NCI-H345 treated with DMSO at 0.1 percent for 48 hours (cell line): Measurements from ENCODE around the gene XRCC2.

ENCODE experiments used
- DNase-seq: peaks from one replicate; lab custom pipeline; 2025; ENCODE audit not compliant: unreplicated experiment; lab: John Stamatoyannopoulos, UW

XRCC2 gene

DNA sequence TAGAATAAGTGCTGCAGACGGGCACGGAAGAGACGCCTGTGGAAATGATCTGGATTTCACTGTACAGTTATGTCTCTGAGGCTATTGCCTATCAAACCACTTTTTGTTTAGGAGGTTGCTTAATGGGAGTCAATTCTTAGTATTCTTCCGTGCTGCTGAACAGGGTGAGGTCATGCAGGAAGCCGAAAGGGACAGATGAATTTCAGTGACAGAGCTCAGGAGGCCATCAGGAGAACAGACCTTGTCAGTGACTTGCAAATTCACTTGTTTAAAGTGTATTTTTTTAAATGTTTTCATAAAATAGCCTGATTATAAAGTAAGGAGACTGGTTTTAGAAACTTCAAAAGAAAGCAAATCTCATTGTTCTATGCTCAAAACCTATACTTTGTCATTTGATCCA is 58.9 kb downstream of the XRCC2 start:
- DNase-seq = no peak

DNA sequence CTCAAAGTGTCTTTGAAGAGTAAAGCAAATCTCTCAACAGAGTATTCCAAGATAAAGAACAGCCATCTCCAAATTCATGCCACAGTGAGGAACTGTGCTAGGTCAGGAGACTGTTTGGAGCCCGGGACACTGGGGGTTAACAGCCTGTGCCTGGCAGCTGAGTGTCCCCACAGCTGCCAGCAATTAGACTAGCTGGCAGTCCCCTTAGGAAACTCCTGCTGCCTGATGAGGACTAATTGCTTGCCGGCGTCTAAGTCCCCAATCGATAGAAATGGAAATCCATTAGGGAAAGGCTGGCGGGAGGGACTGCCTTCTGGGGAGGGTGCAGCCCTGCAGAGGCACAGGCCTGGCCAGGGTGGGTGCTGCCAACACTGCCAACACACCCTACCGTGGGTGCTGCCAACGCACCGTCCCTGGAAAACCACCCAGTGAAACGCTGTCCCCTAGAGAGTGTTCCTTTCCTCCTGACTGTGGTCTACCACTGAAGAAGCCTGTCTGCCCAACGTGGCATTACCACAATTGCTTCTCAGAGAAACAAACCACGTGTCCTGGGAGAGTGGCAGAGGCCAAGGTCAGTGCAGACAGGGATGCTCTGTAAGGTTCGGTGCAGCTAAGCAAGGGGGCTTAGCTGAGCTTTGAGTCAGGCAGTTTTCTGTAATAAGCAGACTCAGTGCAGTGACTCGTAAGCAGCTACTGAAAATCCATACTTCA is 60.8 kb downstream of the XRCC2 start:
- peak; percentile 51 for DNase-seq

DNA sequence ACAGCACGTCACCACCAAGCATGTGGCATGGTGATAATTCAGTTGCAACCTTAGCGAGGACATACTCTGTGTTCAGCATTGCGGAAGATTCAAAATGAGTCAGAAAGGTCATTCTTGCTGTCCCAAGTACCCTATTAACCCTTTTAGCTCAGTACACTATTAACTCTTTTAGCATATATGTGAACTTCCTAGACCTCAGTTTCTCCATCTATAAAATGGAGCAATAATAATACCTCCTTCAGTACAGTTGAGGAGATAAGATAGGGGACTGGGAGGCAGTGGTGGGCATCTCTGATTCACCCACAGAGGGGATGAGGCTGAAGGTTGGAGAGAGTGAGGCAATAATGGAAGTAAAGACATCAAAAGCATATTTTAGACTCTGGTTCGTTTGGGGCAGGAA is 67.3 kb downstream of the XRCC2 start:
- DNase-seq = no peak

DNA sequence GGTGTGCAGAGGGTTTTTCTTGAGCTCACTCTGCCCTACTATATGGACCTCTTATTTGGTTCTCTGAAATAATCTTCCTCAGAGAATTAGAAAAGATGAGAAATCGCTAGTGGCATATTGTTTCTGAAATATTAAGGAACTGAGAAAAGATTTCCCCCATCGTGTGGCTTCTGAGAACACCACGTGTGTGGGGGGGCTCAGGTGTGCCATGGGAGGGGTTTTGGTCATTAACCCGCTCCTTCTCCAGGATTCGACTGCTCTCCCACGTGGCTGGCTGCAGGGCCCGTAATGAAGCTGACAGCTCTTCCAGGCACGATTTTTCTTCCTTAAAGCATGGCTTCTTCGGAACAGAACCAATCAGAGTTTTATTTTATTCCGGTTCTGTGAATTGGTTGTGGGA is 67.7 kb downstream of the XRCC2 start:
- DNase-seq = no peak

DNA sequence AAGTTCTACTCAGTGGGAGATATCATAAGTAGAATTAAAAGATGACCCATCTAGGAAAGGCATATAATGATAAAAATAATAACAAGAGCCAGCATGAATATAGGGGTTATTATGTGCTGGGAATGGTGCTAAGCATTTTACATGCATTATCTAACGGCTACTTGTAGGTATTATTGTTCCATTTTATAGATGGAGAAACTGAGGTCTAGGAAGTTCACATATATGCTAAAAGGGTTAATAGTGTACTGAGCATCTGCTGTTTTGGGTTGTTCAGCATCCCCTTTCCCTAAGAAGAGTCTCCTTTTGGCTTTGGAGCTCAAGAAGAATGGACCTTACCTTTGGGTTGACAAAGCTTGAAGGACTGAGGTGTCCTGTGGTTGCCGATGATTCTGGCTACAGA is 68.9 kb downstream of the XRCC2 start:
- no peak for DNase-seq

DNA sequence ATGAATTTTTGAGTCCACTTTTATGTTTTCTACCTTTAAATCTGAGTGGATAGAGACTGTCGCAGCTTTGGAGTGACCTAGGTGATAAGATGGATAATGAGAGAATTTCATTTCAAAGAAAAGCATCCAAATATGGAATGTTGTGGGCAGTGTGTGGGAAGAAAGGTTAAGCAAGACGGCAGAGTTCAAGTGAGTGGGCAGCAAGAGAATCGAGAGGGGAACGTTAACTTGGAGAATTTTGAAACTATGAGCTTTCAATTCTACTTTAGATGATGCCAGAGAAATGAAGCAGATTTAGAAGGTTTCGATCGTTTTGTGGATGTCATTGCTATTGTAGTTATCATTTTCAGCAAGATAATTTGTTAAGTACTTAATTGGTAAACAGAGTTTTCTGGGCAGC is 73.0 kb downstream of the XRCC2 start:
- no peak for DNase-seq

DNA sequence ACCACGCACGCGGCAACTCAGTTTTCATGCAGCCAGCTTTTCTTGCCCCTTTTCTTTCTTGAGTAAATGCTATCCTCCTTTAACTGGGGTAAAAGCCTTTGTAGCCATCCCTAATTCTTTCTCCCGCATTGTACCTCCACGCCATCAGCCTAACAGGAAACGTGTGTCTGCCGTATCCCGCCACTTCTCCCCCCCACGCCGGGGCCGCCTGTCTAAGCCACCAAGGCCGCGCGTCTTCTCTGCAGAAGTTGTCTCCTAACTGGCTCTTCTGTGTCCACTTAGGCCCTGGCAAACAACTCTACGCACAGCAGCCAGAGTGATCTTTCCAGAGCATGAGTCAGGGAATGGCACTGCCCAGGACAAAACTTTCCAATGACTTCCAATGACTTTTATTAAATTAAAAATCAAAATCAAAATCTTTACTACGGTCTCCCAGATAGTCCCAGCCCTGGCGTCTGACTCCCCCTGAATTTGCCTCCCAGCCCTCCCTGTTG is 74.6 kb downstream of the XRCC2 start:
- DNase-seq = no peak

DNA sequence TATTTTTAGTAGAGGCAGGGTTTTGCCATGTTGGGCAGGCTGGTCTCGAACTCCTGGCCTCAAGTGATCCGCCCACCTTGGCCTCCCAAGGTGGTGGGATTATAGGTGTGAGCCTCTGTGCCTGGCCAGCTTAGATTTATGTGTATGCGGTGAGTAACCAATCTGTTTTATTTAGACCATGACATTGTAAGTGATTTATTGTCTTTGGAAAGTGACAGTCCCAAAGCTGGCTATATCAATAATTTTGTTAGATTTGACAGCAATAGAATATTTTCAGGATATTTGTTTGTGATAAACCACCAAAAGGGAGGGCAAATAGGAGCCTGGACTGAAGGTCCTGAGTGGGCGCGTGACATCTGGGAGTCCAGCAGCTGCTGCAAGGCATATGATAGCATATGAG is 75.7 kb downstream of the XRCC2 start:
- no peak for DNase-seq

DNA sequence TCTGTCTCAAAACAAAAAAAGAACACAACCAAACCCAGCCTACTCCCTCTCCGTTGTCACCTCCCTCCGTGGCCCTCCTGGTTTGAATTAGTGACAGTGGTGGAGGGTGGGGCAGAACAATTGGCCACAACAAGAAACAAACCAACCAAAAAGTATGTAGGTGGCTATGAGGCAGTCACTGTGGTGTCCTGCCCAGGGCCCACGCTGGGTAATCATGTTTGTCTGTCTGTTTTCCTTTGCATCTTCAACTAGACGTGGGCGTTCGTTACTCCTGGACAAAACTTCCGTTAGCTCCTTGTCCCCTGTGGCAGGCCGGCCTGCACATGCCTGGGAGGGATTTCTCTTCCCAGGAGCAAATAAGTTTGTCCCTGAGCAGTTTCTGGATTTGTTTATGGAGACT is 78.4 kb downstream of the XRCC2 start:
- DNase-seq = no peak

DNA sequence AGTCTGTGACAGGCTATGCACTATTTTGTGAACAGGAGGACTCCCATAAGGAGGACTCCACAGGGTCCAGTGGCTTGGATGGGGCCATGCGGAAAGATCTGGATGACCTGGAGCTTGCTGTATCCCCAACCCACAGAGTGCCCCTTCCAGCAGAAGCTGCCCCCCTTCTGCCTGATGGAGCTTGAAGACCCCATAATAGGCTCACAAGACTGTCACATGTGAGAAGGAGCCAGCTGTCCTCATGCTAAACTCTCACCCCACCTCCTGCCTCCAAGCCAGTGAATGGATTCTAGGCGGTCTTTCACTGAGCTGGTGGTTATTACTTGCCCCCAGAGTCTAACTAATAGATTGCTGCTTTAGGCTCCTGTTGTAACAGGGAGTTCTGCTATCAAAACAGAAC is 79.1 kb downstream of the XRCC2 start:
- DNase-seq = no peak
